GM19025 (cell line): ENCODE results near the gene ITGB3.

Experiments used
- ATAC-seq: cut with Tn5 transposase; IDR thresholded peaks from one replicate; pipeline ENCODE4 v1.9.1; 2021; ENCODE audit warnings: mild to moderate bottlenecking, low read depth, moderate library complexity; ENCODE audit not compliant: unreplicated experiment

The ITGB3 gene

GRCh38 chr17:47274319-47275069, 20.9 kb downstream of the ITGB3 start:
- ATAC-seq: no peak

GRCh38 chr17:47275245-47275984, 21.8 kb downstream of the ITGB3 start:
- ATAC-seq: no peak

- ATAC-seq: no peak
Observed at GRCh38 chr17:47276444-47276843, 22.8 kb downstream of the ITGB3 start.

- no peak for ATAC-seq
Observed at GRCh38 chr17:47276868-47277267, 23.2 kb downstream of the ITGB3 start.

- no peak for ATAC-seq
Observed at GRCh38 chr17:47277921-47278320, 24.3 kb downstream of the ITGB3 start.

- no peak for ATAC-seq
Observed at GRCh38 chr17:47278561-47278960, 24.9 kb downstream of the ITGB3 start.

- ATAC-seq: peak; percentile 77
Observed at GRCh38 chr17:47279062-47279801, 25.6 kb downstream of the ITGB3 start.

- ATAC-seq: no peak
Observed at GRCh38 chr17:47280072-47280811, 26.6 kb downstream of the ITGB3 start.

GRCh38 chr17:47281216-47281615, 27.6 kb downstream of the ITGB3 start:
- ATAC-seq: no peak

- no peak for ATAC-seq
Observed at GRCh38 chr17:47285003-47285402, 31.4 kb downstream of the ITGB3 start.

- ATAC-seq: peak; percentile 69
Observed at GRCh38 chr17:47286198-47286914, 32.7 kb downstream of the ITGB3 start.

GRCh38 chr17:47287068-47287467, 33.4 kb downstream of the ITGB3 start:
- no peak for ATAC-seq

GRCh38 chr17:47287639-47288038, 34.0 kb downstream of the ITGB3 start:
- no peak for ATAC-seq

GRCh38 chr17:47288531-47289116, 35.0 kb downstream of the ITGB3 start:
- no peak for ATAC-seq

GRCh38 chr17:47289302-47289701, 35.7 kb downstream of the ITGB3 start:
- no peak for ATAC-seq

GRCh38 chr17:47290870-47291241, 37.2 kb downstream of the ITGB3 start:
- no peak for ATAC-seq

GRCh38 chr17:47291242-47291873, 37.7 kb downstream of the ITGB3 start:
- no peak for ATAC-seq

- ATAC-seq: no peak
Observed at GRCh38 chr17:47292206-47292605, 38.6 kb downstream of the ITGB3 start.
